Endothelial cell of umbilical vein (primary cell): Measurements from ENCODE around the gene IGFBP4. TPM values are rescaled to one million over a fixed set of nuclear protein-coding genes. Genes with fewer than 3 reads are reported as not detected.

Experiments
- BruUV-seq: library from RNA; stranded (reverse); fragments of 400-500 nt; replicated peaks from 2 replicates; lab custom pipeline; 2021; lab: Mats Ljungman, UMichigan
- CTCF ChIA-PET: fragments of 300-600, 350-600 bp; sonication (Branson Sonifier 250); formaldehyde crosslinking; loops from one replicate; lab custom pipeline; 2021; ENCODE audit warnings: antibody characterized with exemption, inconsistent platforms; lab: Charles Lee
- POLR2A ChIA-PET: fragments of 300-600, 350-600 bp; sonication (Branson Sonifier 250); formaldehyde crosslinking; loops from one replicate; lab custom pipeline; 2021; ENCODE audit warnings: antibody characterized with exemption, inconsistent platforms; lab: Charles Lee
- DNase-seq: peaks from one replicate; pipeline ENCODE4 v3.0.0-alpha.2; 2011; ENCODE audit warnings: low read depth, low spot score
- FAIRE-seq: peaks from 2 replicates; lab custom pipeline; 2011; peaks lifted over from hg19 to GRCh38; lab: Jason Lieb, UNC
- H2AFZ ChIP-seq: 2 replicates; pipeline ENCODE4 v1.6.0; 2012; ENCODE audit warnings: low read depth, low read length, control low read depth, inconsistent platforms
- H3K27ac ChIP-seq: 2 replicates; pipeline ENCODE4 v1.5.1; 2011; ENCODE audit warnings: low read depth, mild to moderate bottlenecking, control low read depth, low read length, moderate library complexity; ENCODE audit not compliant: insufficient read depth
- H3K27me3 ChIP-seq, 2 experiments: 2 replicates each; pipeline versions ENCODE4 v1.6.0 to v1.6.1; 2011; ENCODE audit warnings: low read length in 2 of 2, mixed read lengths in 1 of 2; ENCODE audit not compliant: control insufficient read depth in 2 of 2, insufficient read depth in 2 of 2
- H3K36me3 ChIP-seq, 2 experiments: 2 replicates in 1 of 2; 3 replicates in 1 of 2; pipeline ENCODE4 v1.5.1; 2011; ENCODE audit warnings: low read length in 2 of 2, mild to moderate bottlenecking in 1 of 2, moderate library complexity in 1 of 2; ENCODE audit not compliant: control insufficient read depth in 2 of 2, insufficient read depth in 2 of 2; ENCODE audit errors: extremely low read depth in 1 of 2
- H3K4me1 ChIP-seq: 3 replicates; pipeline ENCODE4 v1.5.1; 2011; ENCODE audit warnings: mild to moderate bottlenecking, low read length; ENCODE audit not compliant: control insufficient read depth, insufficient read depth; ENCODE audit errors: extremely low read depth
- H3K4me2 ChIP-seq: 2 replicates; pipeline ENCODE4 v1.6.1; 2011; ENCODE audit warnings: low read length, control low read depth, mixed read lengths; ENCODE audit not compliant: insufficient read depth
- H3K4me3 ChIP-seq, 3 experiments: fragments of 200-600 bp in 1 of 3; sonication (generic), shearing (Covaris generic) in 1 of 3; replicated peaks in 1 of 3; 2 replicates each; pipeline ENCODE4 v1.5.1; 2011 to 2016; ENCODE audit warnings: control low read depth in 3 of 3, low read length in 3 of 3, mild to moderate bottlenecking in 2 of 3, inconsistent platforms in 1 of 3, low read depth in 1 of 3, moderate library complexity in 1 of 3; ENCODE audit not compliant: insufficient read depth in 1 of 3
- H3K79me2 ChIP-seq: 2 replicates; pipeline ENCODE4 v1.6.0; 2012; ENCODE audit warnings: low read length, inconsistent platforms; ENCODE audit not compliant: control insufficient read depth, insufficient read depth
- H3K9ac ChIP-seq: replicated peaks from 2 replicates; pipeline ENCODE3; 2011; ENCODE audit warnings: low read length, control low read depth; ENCODE audit not compliant: insufficient read depth; ENCODE audit errors: extremely low read depth
- H3K9me1 ChIP-seq: replicated peaks from 3 replicates; pipeline ENCODE4 v1.6.0; 2011; ENCODE audit warnings: mild to moderate bottlenecking, low read length; ENCODE audit not compliant: control insufficient read depth, insufficient read depth; ENCODE audit errors: extremely low read depth
- H3K9me3 ChIP-seq: replicated peaks from 2 replicates; pipeline ENCODE4 v1.5.1; 2012; ENCODE audit warnings: low read length, inconsistent platforms; ENCODE audit not compliant: control insufficient read depth, insufficient read depth
- H4K20me1 ChIP-seq: replicated peaks from 2 replicates; pipeline ENCODE3; 2011; ENCODE audit warnings: mild to moderate bottlenecking, low read length; ENCODE audit not compliant: control insufficient read depth, insufficient read depth; ENCODE audit errors: extremely low read depth
- CTCF ChIP-seq, 2 donors: IDR thresholded peaks; 1 replicate in 1 of 2; 2 replicates in 1 of 2; pipeline ENCODE4 v1.5.1; 2011; ENCODE audit warnings: low read length in 2 of 2, mild to moderate bottlenecking in 2 of 2, moderate library complexity in 2 of 2, control low read depth in 1 of 2, inconsistent platforms in 1 of 2, low read depth in 1 of 2; ENCODE audit not compliant: insufficient read depth in 1 of 2; ENCODE audit errors: extremely low read depth in 1 of 2
- EZH2 ChIP-seq: IDR thresholded peaks from 2 replicates; pipeline ENCODE4 v1.6.1; 2012; ENCODE audit warnings: borderline replicate concordance, low read depth, mild to moderate bottlenecking, moderate library complexity, low read length, inconsistent platforms; ENCODE audit not compliant: severe bottlenecking
- FOS ChIP-seq: IDR thresholded peaks from 2 replicates; pipeline ENCODE4 v1.6.1; 2011; ENCODE audit warnings: mild to moderate bottlenecking, low read length, moderate library complexity, borderline replicate concordance; ENCODE audit not compliant: insufficient read depth
- JUN ChIP-seq: IDR thresholded peaks from 2 replicates; pipeline ENCODE4 v1.6.1; 2011; ENCODE audit warnings: borderline replicate concordance, low read depth; ENCODE audit not compliant: insufficient read length, insufficient read depth
- MAX ChIP-seq: IDR thresholded peaks from 2 replicates; pipeline ENCODE4 v1.6.1; 2011; ENCODE audit not compliant: insufficient read depth, insufficient read length
- MYC ChIP-seq: IDR thresholded peaks from one replicate; pipeline ENCODE4 v1.6.1; 2011; ENCODE audit warnings: mild to moderate bottlenecking, low read depth, low read length
- POLR2AphosphoS5 ChIP-seq: IDR thresholded peaks from 2 replicates; pipeline ENCODE4 v1.6.1; 2012; ENCODE audit warnings: low read depth, mild to moderate bottlenecking, control low read depth, low read length, moderate library complexity; ENCODE audit not compliant: insufficient read depth
- dilution Hi-C: fragments of 300-500 bp; cut with MboI; formaldehyde crosslinking; loops from one replicate; pipeline ENCODE4 v1.15.0; 2019; ENCODE audit warnings: low sequenced_read_pairs; ENCODE audit not compliant: extremely low pct_ligation_motif_present
- intact Hi-C: fragments of 100-400 bp; cut with micrococcal nuclease; formaldehyde crosslinking; loops from one replicate; pipeline ENCODE4 v1.10.0; 2022
- polyA plus RNA-seq, 4 experiments: library from polyadenylated mRNA; depleted of rRNA in 3 of 4; stranded (reverse) in 3 of 4; unstranded in 1 of 4; fragments of >200 nt; gene quantifications; 2 replicates each; pipeline versions ENCODE4 v1.2.1 to v1.2.3, GENCODE V29; 2011 to 2012; ENCODE audit warnings: missing spikeins in 1 of 4
- total RNA-seq: library from RNA; stranded (reverse); gene quantifications from 2 replicates; pipeline ENCODE4 v1.2.3, GENCODE V29; 2021

The IGFBP4 gene
- total and polyA plus RNA-seq, 2 donors (not counting 3 experiments of a cell fraction or from before 2014, with no cell fraction given): 377 to 618 TPM

DNA sequence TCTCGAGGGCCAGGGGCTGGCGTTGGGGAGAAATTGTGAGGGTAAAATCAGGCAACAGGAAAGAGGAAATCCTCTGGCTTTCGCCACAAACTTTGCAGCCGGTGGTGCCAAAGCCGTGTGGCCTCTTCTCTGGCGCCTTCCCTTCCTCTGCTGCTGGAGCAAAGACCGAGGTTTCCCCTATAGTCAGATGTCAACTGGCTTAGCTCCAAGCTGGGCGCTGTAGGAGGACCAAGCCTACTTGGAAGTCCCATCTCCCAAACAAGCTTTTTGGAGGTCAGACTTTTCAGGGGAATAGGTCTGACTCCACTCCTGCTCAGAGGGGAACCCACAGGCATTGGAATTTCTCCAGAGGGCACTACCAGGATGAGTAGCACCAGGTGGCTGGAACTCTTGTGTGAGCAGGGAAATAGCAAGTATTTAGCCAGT, 5.0 kb downstream of the IGFBP4 start:
- no peak overlapping the region for H3K9ac ChIP-seq
- DNase-seq: peak; percentile 48

DNA sequence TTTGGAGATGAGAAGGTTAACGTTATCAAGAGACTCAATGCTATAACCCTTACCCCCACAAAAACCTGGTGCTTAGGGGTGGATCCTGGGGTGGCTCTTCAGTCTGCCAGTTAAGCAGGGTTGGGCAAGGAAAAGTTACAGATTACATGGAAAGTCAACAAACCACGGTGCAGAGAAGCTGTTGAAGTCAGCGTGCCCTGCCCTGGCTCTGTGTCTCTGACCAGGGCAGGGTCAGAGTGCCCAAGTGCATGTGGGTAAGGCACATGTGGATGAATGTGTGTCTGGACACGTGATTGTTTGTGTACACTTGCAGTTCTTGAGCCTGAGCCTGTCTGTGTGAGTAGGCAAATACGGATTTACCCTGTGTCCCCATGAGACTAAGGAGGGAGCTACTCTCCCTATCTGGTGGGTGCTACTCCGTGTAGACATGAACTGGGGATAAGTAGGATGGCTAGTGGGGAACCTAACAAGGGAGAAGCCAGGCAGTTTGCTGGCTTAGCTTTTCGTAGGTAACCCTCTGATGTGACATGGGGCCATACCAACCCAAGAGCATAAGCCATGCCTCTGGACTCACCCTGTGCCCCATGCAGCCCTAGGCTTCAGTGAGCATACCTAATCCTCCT, 5.5 kb downstream of the IGFBP4 start:
- no peak overlapping the region for H3K4me3 ChIP-seq

More for the DNA sequence above, 5.0 kb downstream of the IGFBP4 start:
- H2AFZ ChIP-seq: no peak overlapping the region
- peaks cover 10 to 17% of the 10 kb centered on the region in 2 experiments for H3K36me3 ChIP-seq
- peak; percentile 97 for FAIRE-seq
- no TSS peak for BruUV-seq
- H4K20me1 ChIP-seq: peaks cover 3% of the 10 kb centered on the region
- peak overlapping the region in 2 of 3 experiments; percentile 5 to 12 for H3K4me3 ChIP-seq
- no peaks in the 10 kb centered on the region for H3K27me3 ChIP-seq
- ChIA-PET CTCF (interaction anchor here (1.0 to 6.8 kb wide), 10 partner anchors 11 to 112 kb away, joined by 3 to 48 read pairs (median 4); no protein-coding TSS in a partner anchor), POLR2A (interaction anchor here (1.0 kb wide), 1 partner anchor 28 kb away, joined by 7 read pairs; no protein-coding TSS in a partner anchor)
- H3K9me3 ChIP-seq: no peaks in the 10 kb centered on the region
- no peaks in the 10 kb centered on the region for H3K9me1 ChIP-seq
- peaks cover 82% of the 10 kb centered on the region for H3K79me2 ChIP-seq
- dilution Hi-C loops (no loop called here), intact Hi-C loops (no loop called here)
- H3K4me2 ChIP-seq: peak overlapping the region; percentile 49
- no peak for TF ChIP-seq MAX
- H3K4me1 ChIP-seq: peaks cover 53% of the 10 kb centered on the region
- peak overlapping the region; percentile 38 for H3K27ac ChIP-seq

More for the DNA sequence above, 5.5 kb downstream of the IGFBP4 start:
- H3K9ac ChIP-seq: no peak overlapping the region
- H3K36me3 ChIP-seq: peaks cover 14 to 22% of the 10 kb centered on the region in 2 experiments
- TF ChIP-seq POLR2AphosphoS5: no peak
- no peak for TF ChIP-seq FOS
- peak; percentile 50 for TF ChIP-seq MAX
- no peak for TF ChIP-seq CTCF (IDR thresholded peaks at IDR 0.05; ENCODE audit: extremely low read depth in 1 of 2, insufficient read depth in 1 of 2, low read depth in 1 of 2, low read length in 2 of 2)
- TF ChIP-seq EZH2: no peak
- no peak for TF ChIP-seq JUN
- TF ChIP-seq MYC: no peak
- peak; percentile 17 for DNase-seq
- intact Hi-C loops: no loop called here
- FAIRE-seq: no peak
- ChIA-PET CTCF (interaction anchor here (1.0 to 6.8 kb wide), 8 partner anchors 12 to 112 kb away, joined by 3 to 48 read pairs (median 6); no protein-coding TSS in a partner anchor), POLR2A (no interaction called here)
- H3K79me2 ChIP-seq: peaks cover 82% of the 10 kb centered on the region
- dilution Hi-C loops: no loop called here
- H2AFZ ChIP-seq: no peak overlapping the region
- H3K9me1 ChIP-seq: no peaks in the 10 kb centered on the region
- peak overlapping the region; percentile 38 for H3K27ac ChIP-seq
- peaks cover 3% of the 10 kb centered on the region for H4K20me1 ChIP-seq
- no peaks in the 10 kb centered on the region for H3K9me3 ChIP-seq
- peak overlapping the region; percentile 49 for H3K4me2 ChIP-seq
- BruUV-seq: no TSS peak
- peaks cover 53% of the 10 kb centered on the region for H3K4me1 ChIP-seq
- no peaks in the 10 kb centered on the region for H3K27me3 ChIP-seq
